ENCODE data around the gene OR10V1.

DNA sequence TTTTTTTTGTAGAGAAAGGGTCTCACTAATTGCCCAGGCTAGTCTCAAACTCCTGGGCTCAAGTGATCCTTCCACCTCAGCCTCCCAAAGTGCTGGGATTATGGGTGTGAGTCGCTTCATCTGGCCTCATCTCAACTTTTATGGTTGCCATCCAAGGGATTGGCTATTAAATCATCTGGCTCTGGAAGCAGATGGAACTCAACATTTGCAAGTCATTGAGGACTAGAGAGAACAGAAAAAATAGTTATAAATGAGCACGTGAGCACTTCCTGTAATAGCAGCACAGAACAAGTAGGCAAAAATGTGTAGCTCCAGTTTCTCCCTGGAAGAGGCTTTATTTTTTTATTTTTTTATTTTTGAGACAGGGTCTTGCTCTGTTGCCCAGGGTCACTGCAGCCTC is 22.5 kb downstream of the OR10V1 start:
- TF ChIP-seq, protein P1, sequence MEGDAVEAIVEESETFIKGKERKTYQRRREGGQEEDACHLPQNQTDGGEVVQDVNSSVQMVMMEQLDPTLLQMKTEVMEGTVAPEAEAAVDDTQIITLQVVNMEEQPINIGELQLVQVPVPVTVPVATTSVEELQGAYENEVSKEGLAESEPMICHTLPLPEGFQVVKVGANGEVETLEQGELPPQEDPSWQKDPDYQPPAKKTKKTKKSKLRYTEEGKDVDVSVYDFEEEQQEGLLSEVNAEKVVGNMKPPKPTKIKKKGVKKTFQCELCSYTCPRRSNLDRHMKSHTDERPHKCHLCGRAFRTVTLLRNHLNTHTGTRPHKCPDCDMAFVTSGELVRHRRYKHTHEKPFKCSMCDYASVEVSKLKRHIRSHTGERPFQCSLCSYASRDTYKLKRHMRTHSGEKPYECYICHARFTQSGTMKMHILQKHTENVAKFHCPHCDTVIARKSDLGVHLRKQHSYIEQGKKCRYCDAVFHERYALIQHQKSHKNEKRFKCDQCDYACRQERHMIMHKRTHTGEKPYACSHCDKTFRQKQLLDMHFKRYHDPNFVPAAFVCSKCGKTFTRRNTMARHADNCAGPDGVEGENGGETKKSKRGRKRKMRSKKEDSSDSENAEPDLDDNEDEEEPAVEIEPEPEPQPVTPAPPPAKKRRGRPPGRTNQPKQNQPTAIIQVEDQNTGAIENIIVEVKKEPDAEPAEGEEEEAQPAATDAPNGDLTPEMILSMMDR (IDR thresholded peaks at IDR 0.05), result no peak
- no peak for TF ChIP-seq POLR2A (IDR thresholded peaks at IDR 0.05)
